ENCODE results near the gene ARHGAP8. TPM values are rescaled to one million over a fixed set of nuclear protein-coding genes. Genes with fewer than 3 reads are reported as not detected.

The ARHGAP8 gene
- total and polyA plus RNA-seq, 10 of the 15 experiments (the other 5 are each of a cell fraction or from before 2014, with no cell fraction given), result 0.33 TPM; not detected in 9

GRCh38 chr22:44734801-44735517, 17.4 kb upstream of the ARHGAP8 start:
- intact Hi-C loops (cut with micrococcal nuclease; ENCODE audit: unreplicated experiment), result loop anchor here (1.0 kb wide), 1 partner anchor 38 kb away; no protein-coding TSS in a partner anchor
- Histone ChIP-seq H4K20me1 (ENCODE audit: control insufficient read depth, insufficient read depth) (no peaks in the 10 kb centered on the region), H2AFZ (ENCODE audit: control insufficient read depth, low read depth, low read length) (no peak overlapping the region), H3K27ac (ENCODE audit: control insufficient read depth, insufficient read depth) (no peak overlapping the region), H3K4me1 (ENCODE audit: control insufficient read depth, insufficient read depth, low read length) (no peaks in the 10 kb centered on the region), H3K79me2 (ENCODE audit: control insufficient read depth, insufficient read depth, low read length) (no peaks in the 10 kb centered on the region), H3K36me3 (ENCODE audit: control insufficient read depth in 2 of 2, insufficient read depth in 2 of 2, low read length in 1 of 2) (no peaks in the 10 kb centered on the region), H3K27me3 (replicated peaks in 1 of 2; ENCODE audit: control insufficient read depth in 2 of 2, insufficient read depth in 2 of 2, low read length in 1 of 2) (no peaks in the 10 kb centered on the region), H3K4me2 (ENCODE audit: control insufficient read depth, insufficient read depth) (no peak overlapping the region), H3K9me3 (replicated peaks; ENCODE audit: control insufficient read depth, insufficient read depth, low read length) (no peaks in the 10 kb centered on the region), H3K9ac (ENCODE audit: control insufficient read depth, insufficient read depth, low read length) (no peak overlapping the region), H3K4me3 (no peak overlapping the region)
- in situ Hi-C loops (cut with MboI), result loop anchor here (5.0 kb wide), 1 partner anchor 38 kb away; no protein-coding TSS in a partner anchor
- no TSS peak for BruUV-seq (replicated peaks)
- 44% methylated on average over 22 of the region's 23 CpGs for WGBS (ENCODE audit: insufficient coverage, insufficient replicate concordance, low lambda C conversion rate, missing lambda C conversion rate)
- ChIA-PET POLR2A (no interaction called here), SMC1A (ENCODE audit: uncharacterized antibody, unreplicated experiment) (interaction anchor here (1.8 to 2.1 kb wide), 2 partner anchors 37 to 46 kb away, joined by 4 to 6 read pairs; no protein-coding TSS in a partner anchor), CTCF (interaction anchor here (0.7 to 3.4 kb wide), 8 partner anchors 11 to 52 kb away, joined by 3 to 45 read pairs (median 4); no protein-coding TSS in a partner anchor), RAD21 (ENCODE audit: unreplicated experiment) (interaction anchor here (0.9 to 2.1 kb wide), 6 partner anchors 22 to 49 kb away, joined by 3 to 8 read pairs (median 4); no protein-coding TSS in a partner anchor)
- no peak for FAIRE-seq
- DNase-seq (ENCODE audit: low read depth, low spot score), result no peak
- ATAC-seq, result no peak
- TF ChIP-seq PML (IDR thresholded peaks at IDR 0.05; ENCODE audit: low read length) (no peak), ZNF384 (IDR thresholded peaks at IDR 0.05; ENCODE audit: borderline replicate concordance, low read depth, low read length) (no peak), RELA (IDR thresholded peaks at IDR 0.05; ENCODE audit: borderline replicate concordance, partially characterized antibody) (no peak), E2F4 (IDR thresholded peaks at IDR 0.05; ENCODE audit: low read depth, low read length) (no peak), REST (IDR thresholded peaks at IDR 0.05; ENCODE audit: low read depth, low read length) (no peak), SMAD5 (IDR thresholded peaks at IDR 0.05; ENCODE audit: low read depth) (no peak)

All from GM12878 (cell line).